Tibial nerve (tissue), 4 donors: ENCODE measurements around the gene ADGRG6. TPM values are rescaled to one million over a fixed set of nuclear protein-coding genes. Genes with fewer than 3 reads are reported as not detected.

Experiments
- DNase-seq, 2 donors: peaks; one replicate each; pipeline ENCODE4 v3.0.0-alpha.2; 2019; ENCODE audit warnings: low spot score in 2 of 2
- H3K27ac ChIP-seq, 4 donors: fragments of 200-600 bp; sonication (generic) in 3 of 4; one replicate each; pipeline ENCODE4 v1.5.1; 2017 to 2019; ENCODE audit warnings: mild to moderate bottlenecking in 1 of 4
- H3K27me3 ChIP-seq, 2 donors: fragments of 200-600 bp; sonication (generic) in 1 of 2; one replicate each; pipeline versions ENCODE4 v1.5.1 to v1.6.0; 2017 to 2019
- H3K36me3 ChIP-seq, 3 donors: fragments of 200-600 bp; sonication (generic); one replicate each; pipeline ENCODE4 v1.5.1; 2018 to 2019
- H3K4me1 ChIP-seq, 4 donors: fragments of 200-600 bp; sonication (generic) in 3 of 4; one replicate each; pipeline ENCODE4 v1.5.1; 2017 to 2019
- H3K4me3 ChIP-seq, 4 donors: fragments of 200-600 bp; sonication (generic) in 3 of 4; one replicate each; pipeline ENCODE4 v1.5.1; 2017 to 2019; ENCODE audit warnings: mild to moderate bottlenecking in 1 of 4, moderate library complexity in 1 of 4
- H3K9me3 ChIP-seq, 4 donors: fragments of 200-600 bp; sonication (generic) in 3 of 4; one replicate each; pipeline ENCODE4 v1.5.1; 2017 to 2019
- CTCF ChIP-seq, 5 experiments: fragments of 200-600 bp in 3 of 5; fragments of 450-650 bp in 2 of 5; sonication (generic) in 3 of 5; IDR thresholded peaks; one replicate each; pipeline ENCODE4 v1.5.1; 2016 to 2019; ENCODE audit warnings: antibody characterized with exemption in 5 of 5, mild to moderate bottlenecking in 3 of 5, moderate library complexity in 2 of 5
- EP300 ChIP-seq, 2 donors: sonication (generic); formaldehyde crosslinking; IDR thresholded peaks; one replicate each; pipeline ENCODE4 v1.6.1; 2017; ENCODE audit warnings: antibody characterized with exemption in 2 of 2, mild to moderate bottlenecking in 1 of 2
- POLR2A ChIP-seq, 2 donors: fragments of 450-650 bp; IDR thresholded peaks; one replicate each; pipeline ENCODE4 v1.6.1; 2017; ENCODE audit warnings: antibody characterized with exemption in 2 of 2, mild to moderate bottlenecking in 2 of 2, moderate library complexity in 2 of 2
- WGBS, 2 donors: methylation state at CpG; one replicate each; pipeline ENCODE4 v1.1.5; 2018; 5-methylcytosine and 5-hydroxymethylcytosine counted together
- total RNA-seq, 4 donors: library from RNA; depleted of rRNA; stranded (reverse); fragments of >200 nt; gene quantifications; one replicate each; pipeline ENCODE4 v1.1.0, GENCODE V29; 2016

Gene ADGRG6
- total RNA-seq, 4 donors from 2014 or later: 35.4 to 59.9 (median 39.1) TPM

DNA sequence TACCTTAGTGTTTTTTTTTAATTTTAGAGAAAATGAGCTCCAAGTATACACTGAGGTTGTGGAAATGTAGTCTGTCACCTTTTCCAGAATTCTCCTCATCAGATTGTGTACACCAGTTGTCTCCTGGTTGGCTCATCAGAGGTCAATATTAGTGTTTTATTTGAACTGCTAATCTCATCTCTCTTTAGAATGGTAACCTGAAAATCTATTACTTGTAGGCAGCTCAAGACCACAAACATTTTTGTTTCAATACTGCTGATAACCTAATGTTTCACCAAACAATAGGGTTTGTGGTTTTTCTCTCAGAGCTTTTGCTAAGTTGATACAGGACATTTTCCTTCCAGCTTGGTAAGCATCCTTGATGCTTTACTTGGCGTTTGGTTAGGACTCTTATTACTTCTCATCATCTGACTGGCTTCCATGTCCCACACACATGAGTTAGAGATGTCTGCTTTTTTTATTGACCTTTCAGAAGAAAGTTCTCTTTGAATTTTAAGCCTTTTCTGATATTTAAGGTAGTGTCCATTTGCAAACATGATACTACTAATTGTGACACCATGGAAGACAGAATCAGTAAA lies 15.1 kb downstream of the ADGRG6 start:
- Histone ChIP-seq H3K27me3 (no peaks in the 10 kb centered on the region), H3K36me3 (no peaks in the 10 kb centered on the region), H3K4me1 (peaks cover 0 to 21% (median 0%) of the 10 kb centered on the region in 4 donors), H3K27ac (no peak overlapping the region), H3K4me3 (no peak overlapping the region), H3K9me3 (no peaks in the 10 kb centered on the region)
- WGBS, 2 donors: 80 to 86% methylated on average over 1 of the region's 1 CpG
- TF ChIP-seq POLR2A (IDR thresholded peaks at IDR 0.05) (no peak), EP300 (IDR thresholded peaks at IDR 0.05) (no peak), CTCF (IDR thresholded peaks at IDR 0.05) (no peak)
- DNase-seq: no peak

DNA sequence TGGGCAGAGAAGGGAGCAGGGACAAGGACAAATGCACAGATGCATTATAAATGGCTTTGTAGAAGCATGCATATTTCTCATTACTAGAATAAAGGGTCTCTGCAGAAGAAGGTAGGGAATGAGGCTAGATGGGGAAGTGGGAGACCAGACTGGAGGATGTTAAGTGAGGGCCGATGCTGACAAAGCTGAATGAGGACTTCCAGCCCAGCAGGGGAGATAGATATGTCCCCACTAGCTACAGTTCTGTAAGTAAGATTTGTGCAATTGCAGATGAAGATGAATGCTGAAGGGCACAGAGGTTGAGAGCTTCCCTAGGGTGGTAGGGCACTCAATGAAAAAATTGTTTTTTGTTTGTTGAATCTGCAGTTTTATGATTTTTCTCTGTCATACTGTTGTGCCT lies 16.9 kb downstream of the ADGRG6 start:
- WGBS, 2 donors: 76 to 77% methylated on average over 1 of the region's 1 CpG
- DNase-seq: no peak
- TF ChIP-seq POLR2A (IDR thresholded peaks at IDR 0.05): no peak
- TF ChIP-seq EP300 (IDR thresholded peaks at IDR 0.05): no peak
- TF ChIP-seq CTCF (IDR thresholded peaks at IDR 0.05): no peak
- no peak overlapping the region for H3K27ac ChIP-seq
- no peaks in the 10 kb centered on the region for H3K9me3 ChIP-seq
- peaks cover 0 to 12% (median 0%) of the 10 kb centered on the region in 4 donors for H3K4me1 ChIP-seq
- H3K36me3 ChIP-seq: no peaks in the 10 kb centered on the region
- no peaks in the 10 kb centered on the region for H3K27me3 ChIP-seq
- H3K4me3 ChIP-seq: no peak overlapping the region

- WGBS, 2 donors: 55 to 60% methylated on average over 3 of the region's 3 CpGs
- DNase-seq: no peak
These were observed 18.6 kb downstream of the ADGRG6 start for GRCh38 chr6:142320366-142320765.

GRCh38 chr6:142321451-142321850 lies 19.6 kb downstream of the ADGRG6 start:
- no peak for DNase-seq
- TF ChIP-seq EP300 (IDR thresholded peaks at IDR 0.05) (no peak), CTCF (IDR thresholded peaks at IDR 0.05) (no peak), POLR2A (IDR thresholded peaks at IDR 0.05) (no peak)
- Histone ChIP-seq H3K36me3 (no peaks in the 10 kb centered on the region), H3K4me3 (no peak overlapping the region), H3K27me3 (no peaks in the 10 kb centered on the region), H3K4me1 (peaks cover 0 to 8% (median 0%) of the 10 kb centered on the region in 4 donors), H3K9me3 (no peaks in the 10 kb centered on the region), H3K27ac (no peak overlapping the region)
- WGBS, 2 donors: 91 to 96% methylated on average over 3 of the region's 3 CpGs

More at GRCh38 chr6:142320366-142320765, 18.6 kb downstream of the ADGRG6 start:
- Histone ChIP-seq H3K27me3 (no peaks in the 10 kb centered on the region), H3K36me3 (no peaks in the 10 kb centered on the region), H3K9me3 (no peaks in the 10 kb centered on the region), H3K4me3 (no peak overlapping the region), H3K27ac (no peak overlapping the region), H3K4me1 (peaks cover 0 to 5% (median 0%) of the 10 kb centered on the region in 4 donors)
- TF ChIP-seq CTCF (IDR thresholded peaks at IDR 0.05) (no peak), EP300 (IDR thresholded peaks at IDR 0.05) (no peak), POLR2A (IDR thresholded peaks at IDR 0.05) (no peak)

- 96 to 97% methylated on average over 5 of the region's 5 CpGs for WGBS, 2 donors
- Histone ChIP-seq H3K9me3 (no peaks in the 10 kb centered on the region), H3K4me3 (no peak overlapping the region), H3K27me3 (no peaks in the 10 kb centered on the region), H3K4me1 (peaks cover 0 to 14% (median 0%) of the 10 kb centered on the region in 4 donors), H3K36me3 (no peaks in the 10 kb centered on the region), H3K27ac (no peak overlapping the region)
- TF ChIP-seq EP300 (IDR thresholded peaks at IDR 0.05) (no peak), POLR2A (IDR thresholded peaks at IDR 0.05) (no peak), CTCF (IDR thresholded peaks at IDR 0.05) (no peak)
- DNase-seq: no peak
These were observed 20.3 kb downstream of the ADGRG6 start for GRCh38 chr6:142322066-142322465.
